Measurements from ENCODE around the gene ADGRD2.

DNA sequence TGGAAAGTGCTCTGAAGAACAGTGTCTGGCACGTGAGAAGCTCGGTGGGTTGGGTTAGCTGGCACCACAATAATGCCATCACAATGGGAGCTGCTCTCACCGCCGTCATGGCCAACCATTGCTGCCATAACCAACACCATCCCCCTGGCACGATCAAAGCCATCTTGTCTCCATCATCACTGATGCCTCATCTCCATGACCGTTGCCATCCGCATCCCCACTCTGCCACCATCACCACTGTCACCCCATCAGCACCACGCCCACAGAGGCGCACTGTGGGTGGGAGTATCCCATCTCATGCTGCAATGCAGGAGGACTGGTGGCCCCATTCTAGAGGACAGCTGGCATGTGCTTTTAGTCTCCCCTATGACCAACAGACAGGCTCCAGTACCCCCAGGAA lies 33.2 kb downstream of the ADGRD2 start:
- TF ChIP-seq, protein P1, sequence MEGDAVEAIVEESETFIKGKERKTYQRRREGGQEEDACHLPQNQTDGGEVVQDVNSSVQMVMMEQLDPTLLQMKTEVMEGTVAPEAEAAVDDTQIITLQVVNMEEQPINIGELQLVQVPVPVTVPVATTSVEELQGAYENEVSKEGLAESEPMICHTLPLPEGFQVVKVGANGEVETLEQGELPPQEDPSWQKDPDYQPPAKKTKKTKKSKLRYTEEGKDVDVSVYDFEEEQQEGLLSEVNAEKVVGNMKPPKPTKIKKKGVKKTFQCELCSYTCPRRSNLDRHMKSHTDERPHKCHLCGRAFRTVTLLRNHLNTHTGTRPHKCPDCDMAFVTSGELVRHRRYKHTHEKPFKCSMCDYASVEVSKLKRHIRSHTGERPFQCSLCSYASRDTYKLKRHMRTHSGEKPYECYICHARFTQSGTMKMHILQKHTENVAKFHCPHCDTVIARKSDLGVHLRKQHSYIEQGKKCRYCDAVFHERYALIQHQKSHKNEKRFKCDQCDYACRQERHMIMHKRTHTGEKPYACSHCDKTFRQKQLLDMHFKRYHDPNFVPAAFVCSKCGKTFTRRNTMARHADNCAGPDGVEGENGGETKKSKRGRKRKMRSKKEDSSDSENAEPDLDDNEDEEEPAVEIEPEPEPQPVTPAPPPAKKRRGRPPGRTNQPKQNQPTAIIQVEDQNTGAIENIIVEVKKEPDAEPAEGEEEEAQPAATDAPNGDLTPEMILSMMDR (IDR thresholded peaks at IDR 0.05): no peak
- no peak for TF ChIP-seq POLR2A (IDR thresholded peaks at IDR 0.05)

Measured in thyroid gland (tissue), 4 donors.